ENCODE results near the gene C5orf63. TPM values are rescaled to one million over a fixed set of nuclear protein-coding genes. Genes with fewer than 3 reads are reported as not detected.

Gene C5orf63
- total and polyA plus RNA-seq, 2 donors: 6.1 to 6.9 TPM

DNA sequence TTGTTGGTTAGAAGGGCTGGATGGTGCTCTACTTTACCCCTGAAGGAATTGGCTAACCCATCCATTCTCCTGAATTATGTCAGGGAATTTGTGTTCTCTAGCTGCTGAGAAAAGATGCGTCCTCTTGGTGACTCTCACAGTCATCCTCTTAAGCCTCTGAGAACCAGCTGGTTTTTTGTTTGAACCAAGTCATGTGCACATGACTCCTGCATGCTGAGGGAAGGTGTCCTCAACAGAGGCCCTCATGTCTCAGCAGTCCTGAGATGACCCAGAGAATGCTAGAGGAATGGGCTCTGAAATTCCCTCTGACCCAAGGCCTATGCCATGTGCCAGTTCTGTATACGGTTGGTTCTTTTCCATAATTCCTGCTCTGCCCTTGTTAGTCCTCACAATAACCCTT, 10.4 kb upstream of the C5orf63 start:
- Histone ChIP-seq H3K4me1 (ENCODE audit: control insufficient read depth in 2 of 2, insufficient read depth in 2 of 2, low read length in 2 of 2) (peaks cover 5 to 8% of the 10 kb centered on the region in 2 donors), H3K27me3 (ENCODE audit: control insufficient read depth in 2 of 2, insufficient read depth in 1 of 2, low read length in 1 of 2) (no peaks in the 10 kb centered on the region), H3K9me3 (ENCODE audit: control insufficient read depth in 2 of 2, insufficient read depth in 1 of 2, low read length in 1 of 2) (no peaks in the 10 kb centered on the region), H3K4me3 (ENCODE audit: low read length in 2 of 2) (no peak overlapping the region), H3K27ac (ENCODE audit: low read depth in 1 of 2, low read length in 1 of 2) (no peak overlapping the region), H3K36me3 (ENCODE audit: control insufficient read depth in 2 of 2, insufficient read depth in 2 of 2, low read length in 1 of 2) (no peaks in the 10 kb centered on the region)
- 97% methylated on average over 2 of the region's 2 CpGs for WGBS
- DNase-seq (ENCODE audit: low read depth in 6 of 9, low spot score in 9 of 9): no peak

DNA sequence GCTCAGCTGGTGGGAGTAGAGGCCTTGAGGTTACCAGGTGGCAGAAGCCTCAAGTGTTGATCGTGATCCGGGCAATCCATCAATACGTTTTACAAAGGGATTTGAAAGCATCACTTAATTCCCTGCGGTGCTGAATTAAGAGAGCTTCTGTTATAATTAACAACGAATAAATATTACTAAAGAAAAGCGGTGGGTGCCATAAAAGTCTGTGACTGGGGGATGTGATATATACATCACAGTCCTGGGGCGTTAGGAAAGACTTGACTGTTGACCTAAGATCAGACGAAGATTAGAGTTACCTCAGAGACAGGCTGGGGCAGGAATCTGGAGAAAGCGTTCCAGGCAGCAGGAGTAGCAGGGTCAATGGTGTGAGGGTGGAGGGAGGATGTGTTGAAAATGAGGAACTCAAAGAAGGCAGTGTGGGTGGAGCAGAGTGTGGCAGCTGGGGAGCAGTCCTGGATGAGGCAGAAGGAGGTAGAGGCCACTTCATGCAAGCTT, 6.7 kb upstream of the C5orf63 start:
- Histone ChIP-seq H3K27ac (ENCODE audit: low read depth in 1 of 2, low read length in 1 of 2) (no peak overlapping the region), H3K36me3 (ENCODE audit: control insufficient read depth in 2 of 2, insufficient read depth in 2 of 2, low read length in 1 of 2) (no peaks in the 10 kb centered on the region), H3K27me3 (ENCODE audit: control insufficient read depth in 2 of 2, insufficient read depth in 1 of 2, low read length in 1 of 2) (no peaks in the 10 kb centered on the region), H3K4me1 (ENCODE audit: control insufficient read depth in 2 of 2, insufficient read depth in 2 of 2, low read length in 2 of 2) (no peaks in the 10 kb centered on the region), H3K9me3 (ENCODE audit: control insufficient read depth in 2 of 2, insufficient read depth in 1 of 2, low read length in 1 of 2) (no peaks in the 10 kb centered on the region), H3K4me3 (ENCODE audit: low read length in 2 of 2) (no peak overlapping the region)
- 73% methylated on average over 9 of the region's 9 CpGs for WGBS
- DNase-seq (ENCODE audit: low read depth in 6 of 9, low spot score in 9 of 9): no peak

DNA sequence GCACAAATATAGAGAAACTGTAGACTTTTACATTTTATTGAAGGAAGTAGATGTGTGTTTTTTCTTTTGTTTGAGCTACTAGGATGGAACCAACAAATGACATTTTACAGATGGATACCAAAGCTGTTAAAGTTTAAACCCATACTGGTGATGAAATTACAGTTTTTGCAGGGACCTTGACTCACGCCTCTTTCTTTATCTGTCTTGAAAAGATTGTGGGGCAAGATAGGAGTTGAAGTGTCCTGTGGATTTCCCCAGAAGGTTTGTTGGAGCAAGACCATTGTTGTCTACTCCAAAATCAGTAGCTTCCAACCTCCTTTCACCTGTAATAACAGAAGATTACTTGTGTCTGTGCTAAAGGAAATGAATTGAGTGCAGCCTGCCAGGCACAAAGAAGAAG, 4.1 kb upstream of the C5orf63 start:
- WGBS: 91% methylated on average over 1 of the region's 1 CpG
- Histone ChIP-seq H3K27me3 (ENCODE audit: control insufficient read depth in 2 of 2, insufficient read depth in 1 of 2, low read length in 1 of 2) (no peaks in the 10 kb centered on the region), H3K36me3 (ENCODE audit: control insufficient read depth in 2 of 2, insufficient read depth in 2 of 2, low read length in 1 of 2) (no peaks in the 10 kb centered on the region), H3K4me3 (ENCODE audit: low read length in 2 of 2) (no peak overlapping the region), H3K9me3 (ENCODE audit: control insufficient read depth in 2 of 2, insufficient read depth in 1 of 2, low read length in 1 of 2) (no peaks in the 10 kb centered on the region), H3K4me1 (ENCODE audit: control insufficient read depth in 2 of 2, insufficient read depth in 2 of 2, low read length in 2 of 2) (peaks cover 0 to 3% of the 10 kb centered on the region in 2 donors), H3K27ac (ENCODE audit: low read depth in 1 of 2, low read length in 1 of 2) (no peak overlapping the region)
- no peak for DNase-seq (ENCODE audit: low read depth in 6 of 9, low spot score in 9 of 9)

DNA sequence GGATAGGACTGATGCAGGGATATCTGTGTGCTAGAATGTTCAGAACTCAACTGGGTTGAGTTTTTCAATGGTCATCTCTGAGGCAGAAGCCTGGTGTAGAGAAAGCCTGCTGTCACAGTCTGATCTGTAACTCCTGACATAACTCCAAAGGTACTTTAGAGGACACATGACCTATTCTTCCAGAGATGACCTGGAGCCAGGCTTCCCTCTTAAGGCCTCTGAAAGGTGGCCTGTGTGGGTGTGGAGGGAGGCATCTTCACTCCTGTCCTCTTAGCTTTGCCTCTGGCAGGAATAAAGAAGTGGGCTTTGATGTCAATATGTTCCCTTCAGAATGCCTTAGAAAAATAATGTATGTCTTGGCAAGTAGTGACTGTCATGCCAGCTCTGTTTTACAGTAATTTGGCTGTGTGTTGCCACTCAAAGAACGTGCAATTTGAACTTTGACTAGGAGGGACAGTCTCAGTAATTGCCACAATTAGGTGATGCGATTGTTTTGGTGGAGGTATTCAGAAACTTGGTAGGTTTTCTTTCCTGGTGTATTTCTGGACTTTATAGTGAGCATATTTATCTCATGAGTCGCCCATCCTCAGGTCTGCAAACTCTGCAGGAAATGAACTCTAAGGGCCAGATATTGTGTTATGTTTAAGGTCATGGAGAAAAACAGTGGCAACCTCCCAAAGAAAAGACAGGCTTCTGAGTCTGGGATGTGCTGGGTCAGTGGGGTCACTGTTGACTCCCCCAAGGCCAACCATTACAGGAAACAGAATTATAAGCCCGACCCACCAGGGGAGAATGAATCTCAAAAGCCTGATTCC, 3.2 kb upstream of the C5orf63 start:
- no peaks in the 10 kb centered on the region for H3K27me3 ChIP-seq (ENCODE audit: control insufficient read depth in 2 of 2, insufficient read depth in 1 of 2, low read length in 1 of 2)
- H3K4me1 ChIP-seq (ENCODE audit: control insufficient read depth in 2 of 2, insufficient read depth in 2 of 2, low read length in 2 of 2): peaks cover 0 to 3% of the 10 kb centered on the region in 2 donors
- no peak for DNase-seq (ENCODE audit: low read depth in 6 of 9, low spot score in 9 of 9)
- WGBS: 98% methylated on average over 4 of the region's 4 CpGs
- H3K4me3 ChIP-seq (ENCODE audit: low read length in 2 of 2): no peak overlapping the region
- no peaks in the 10 kb centered on the region for H3K9me3 ChIP-seq (ENCODE audit: control insufficient read depth in 2 of 2, insufficient read depth in 1 of 2, low read length in 1 of 2)
- no peak overlapping the region for H3K27ac ChIP-seq (ENCODE audit: low read depth in 1 of 2, low read length in 1 of 2)
- no peaks in the 10 kb centered on the region for H3K36me3 ChIP-seq (ENCODE audit: control insufficient read depth in 2 of 2, insufficient read depth in 2 of 2, low read length in 1 of 2)

DNA sequence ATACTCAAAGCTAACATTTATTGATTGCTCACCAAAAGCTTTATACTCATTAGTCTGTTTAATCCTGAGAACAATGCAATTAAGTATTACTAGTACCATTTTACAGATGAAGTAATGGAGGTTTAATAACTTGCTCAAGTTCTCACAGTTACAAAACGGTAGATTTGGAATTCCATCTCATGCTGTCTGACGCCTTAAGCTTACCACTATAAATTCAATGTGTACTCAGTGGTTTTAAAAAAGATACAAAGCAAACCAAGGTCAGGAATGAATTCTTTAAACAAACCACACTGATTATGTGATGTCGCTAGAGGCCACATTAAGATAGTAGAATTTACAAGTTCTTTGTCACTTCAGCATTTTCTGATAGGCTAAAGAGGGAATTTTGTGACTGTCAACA, 1.2 kb upstream of the C5orf63 start:
- no peak for DNase-seq (ENCODE audit: low read depth in 6 of 9, low spot score in 9 of 9)

DNA sequence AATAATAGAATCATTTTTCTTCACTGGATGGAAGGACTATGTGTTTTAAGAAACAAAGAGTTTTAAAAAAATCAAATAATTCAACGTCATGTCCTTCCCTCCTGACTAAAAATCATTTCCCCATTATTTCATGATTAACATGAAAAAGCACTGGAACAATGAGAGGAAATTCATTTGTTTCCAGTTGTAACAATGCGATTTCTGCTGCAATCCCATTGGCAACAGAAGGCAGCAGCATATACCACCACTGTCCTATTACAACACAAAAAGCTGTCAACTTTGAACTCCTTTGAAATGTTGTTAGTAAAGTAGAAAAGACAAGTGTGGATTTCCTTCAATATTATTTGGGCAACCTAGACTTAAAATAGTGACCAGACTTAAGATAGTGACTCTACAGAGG, 3.1 kb downstream of the C5orf63 start:
- no peaks in the 10 kb centered on the region for H3K27me3 ChIP-seq (ENCODE audit: control insufficient read depth in 2 of 2, insufficient read depth in 1 of 2, low read length in 1 of 2)
- H3K4me1 ChIP-seq (ENCODE audit: control insufficient read depth in 2 of 2, insufficient read depth in 2 of 2, low read length in 2 of 2): peaks cover 0 to 3% of the 10 kb centered on the region in 2 donors
- no peaks in the 10 kb centered on the region for H3K36me3 ChIP-seq (ENCODE audit: control insufficient read depth in 2 of 2, insufficient read depth in 2 of 2, low read length in 1 of 2)
- no peak for DNase-seq (ENCODE audit: low read depth in 6 of 9, low spot score in 9 of 9)
- no peak overlapping the region for H3K4me3 ChIP-seq (ENCODE audit: low read length in 2 of 2)
- H3K27ac ChIP-seq (ENCODE audit: low read depth in 1 of 2, low read length in 1 of 2): no peak overlapping the region
- H3K9me3 ChIP-seq (ENCODE audit: control insufficient read depth in 2 of 2, insufficient read depth in 1 of 2, low read length in 1 of 2): no peaks in the 10 kb centered on the region
- 97% methylated on average over 2 of the region's 2 CpGs for WGBS

More for the DNA sequence above, 1.2 kb upstream of the C5orf63 start:
- Histone ChIP-seq H3K36me3 (ENCODE audit: control insufficient read depth in 2 of 2, insufficient read depth in 2 of 2, low read length in 1 of 2) (no peaks in the 10 kb centered on the region), H3K27me3 (ENCODE audit: control insufficient read depth in 2 of 2, insufficient read depth in 1 of 2, low read length in 1 of 2) (no peaks in the 10 kb centered on the region), H3K27ac (ENCODE audit: low read depth in 1 of 2, low read length in 1 of 2) (no peak overlapping the region), H3K4me3 (ENCODE audit: low read length in 2 of 2) (no peak overlapping the region), H3K9me3 (ENCODE audit: control insufficient read depth in 2 of 2, insufficient read depth in 1 of 2, low read length in 1 of 2) (no peaks in the 10 kb centered on the region), H3K4me1 (ENCODE audit: control insufficient read depth in 2 of 2, insufficient read depth in 2 of 2, low read length in 2 of 2) (peaks cover 0 to 3% of the 10 kb centered on the region in 2 donors)
- WGBS: 98% methylated on average over 3 of the region's 3 CpGs

DNA sequence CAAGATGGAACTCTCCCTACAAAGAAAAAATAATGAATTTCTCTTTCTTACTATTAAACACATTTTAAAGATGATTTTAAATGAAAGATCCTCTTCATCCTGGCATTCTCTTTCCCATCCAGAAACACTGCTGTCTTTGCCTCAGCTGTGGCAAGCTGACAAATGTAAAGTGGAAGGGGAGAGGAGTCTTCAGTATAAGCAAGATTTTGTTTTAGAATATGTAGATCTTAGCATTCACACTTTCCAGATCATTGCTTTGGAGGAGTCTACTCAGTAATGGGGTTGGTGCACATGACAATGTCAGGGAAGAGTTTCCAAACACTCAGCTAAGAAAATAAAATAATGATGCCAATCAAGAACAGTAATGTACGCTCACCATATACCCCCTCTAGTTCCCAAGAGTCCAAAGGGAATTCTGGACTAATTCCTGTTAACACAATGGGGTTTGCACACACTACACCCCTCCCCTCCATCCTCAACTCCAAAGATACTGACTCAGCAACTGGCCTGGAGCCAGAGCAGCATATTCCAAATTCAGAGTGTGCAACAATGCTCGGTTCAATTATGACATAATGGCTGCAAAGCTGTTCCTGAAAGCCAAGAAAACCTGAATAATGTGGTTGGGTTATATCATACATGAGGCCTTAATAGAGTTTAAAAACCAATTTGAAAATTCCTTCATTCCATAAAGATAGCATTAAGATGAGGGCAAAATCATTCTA, 4.6 kb downstream of the C5orf63 start:
- Histone ChIP-seq H3K27ac (ENCODE audit: low read depth in 1 of 2, low read length in 1 of 2) (no peak overlapping the region), H3K4me3 (ENCODE audit: low read length in 2 of 2) (no peak overlapping the region), H3K36me3 (ENCODE audit: control insufficient read depth in 2 of 2, insufficient read depth in 2 of 2, low read length in 1 of 2) (no peaks in the 10 kb centered on the region), H3K9me3 (ENCODE audit: control insufficient read depth in 2 of 2, insufficient read depth in 1 of 2, low read length in 1 of 2) (no peaks in the 10 kb centered on the region), H3K4me1 (ENCODE audit: control insufficient read depth in 2 of 2, insufficient read depth in 2 of 2, low read length in 2 of 2) (peaks cover 0 to 2% of the 10 kb centered on the region in 2 donors), H3K27me3 (ENCODE audit: control insufficient read depth in 2 of 2, insufficient read depth in 1 of 2, low read length in 1 of 2) (no peaks in the 10 kb centered on the region)
- WGBS: 89% methylated on average over 2 of the region's 2 CpGs
- no peak for DNase-seq (ENCODE audit: low read depth in 6 of 9, low spot score in 9 of 9)

DNA sequence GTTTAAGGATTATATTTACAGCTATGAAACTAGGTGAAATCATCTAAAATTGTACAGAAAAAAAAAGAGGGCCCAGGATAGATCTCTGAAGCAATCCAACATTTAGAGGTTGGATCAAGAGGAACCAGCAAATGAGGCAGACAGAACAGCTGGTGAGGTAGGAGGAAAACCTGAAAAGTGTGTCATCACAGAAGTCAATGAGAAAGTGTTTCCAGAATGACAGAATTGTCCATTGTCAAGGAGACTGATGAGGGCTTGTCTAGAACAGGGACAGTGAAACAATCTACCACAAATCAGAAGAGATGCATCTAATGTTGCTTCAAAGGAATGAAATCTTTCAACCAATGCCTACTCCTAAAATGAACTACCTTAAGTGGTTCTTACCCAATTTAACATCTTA, 6.6 kb downstream of the C5orf63 start:
- Histone ChIP-seq H3K4me3 (ENCODE audit: low read length in 2 of 2) (no peak overlapping the region), H3K27me3 (ENCODE audit: control insufficient read depth in 2 of 2, insufficient read depth in 1 of 2, low read length in 1 of 2) (no peaks in the 10 kb centered on the region), H3K36me3 (ENCODE audit: control insufficient read depth in 2 of 2, insufficient read depth in 2 of 2, low read length in 1 of 2) (no peaks in the 10 kb centered on the region), H3K27ac (ENCODE audit: low read depth in 1 of 2, low read length in 1 of 2) (no peak overlapping the region), H3K4me1 (ENCODE audit: control insufficient read depth in 2 of 2, insufficient read depth in 2 of 2, low read length in 2 of 2) (no peaks in the 10 kb centered on the region), H3K9me3 (ENCODE audit: control insufficient read depth in 2 of 2, insufficient read depth in 1 of 2, low read length in 1 of 2) (no peaks in the 10 kb centered on the region)
- no peak for DNase-seq (ENCODE audit: low read depth in 6 of 9, low spot score in 9 of 9)

DNA sequence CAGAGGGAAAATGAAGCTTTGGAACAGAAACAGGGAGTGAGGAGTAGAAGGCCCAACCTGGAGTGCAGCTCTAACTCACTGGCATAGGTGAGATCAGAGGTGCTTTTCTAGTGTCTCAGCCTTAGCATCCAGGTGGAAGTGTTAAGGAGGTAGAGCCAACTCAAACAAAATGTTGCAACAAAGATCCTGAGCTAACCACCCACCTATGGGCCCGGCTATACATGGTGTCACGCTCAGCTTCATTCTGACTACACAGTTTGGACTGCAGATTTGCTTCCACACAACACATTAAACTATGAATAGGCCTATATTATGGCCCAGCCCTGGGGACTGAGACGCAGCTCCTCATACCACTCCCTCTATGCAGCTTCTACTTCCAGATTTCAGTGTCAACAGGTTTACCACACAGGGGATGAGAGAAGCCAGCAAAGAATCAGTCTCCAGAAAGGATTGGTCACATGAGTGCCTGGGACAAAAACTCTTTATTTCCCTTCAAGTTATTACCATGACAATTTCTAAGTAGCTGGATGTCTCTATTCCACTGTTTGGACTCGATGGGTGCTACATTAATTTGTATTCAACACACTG, 9.0 kb downstream of the C5orf63 start:
- no peak overlapping the region for H3K27ac ChIP-seq (ENCODE audit: low read depth in 1 of 2, low read length in 1 of 2)
- no peak overlapping the region for H3K4me3 ChIP-seq (ENCODE audit: low read length in 2 of 2)
- H3K27me3 ChIP-seq (ENCODE audit: control insufficient read depth in 2 of 2, insufficient read depth in 1 of 2, low read length in 1 of 2): no peaks in the 10 kb centered on the region
- H3K9me3 ChIP-seq (ENCODE audit: control insufficient read depth in 2 of 2, insufficient read depth in 1 of 2, low read length in 1 of 2): no peaks in the 10 kb centered on the region
- H3K36me3 ChIP-seq (ENCODE audit: control insufficient read depth in 2 of 2, insufficient read depth in 2 of 2, low read length in 1 of 2): no peaks in the 10 kb centered on the region
- WGBS: 97% methylated on average over 4 of the region's 4 CpGs
- no peaks in the 10 kb centered on the region for H3K4me1 ChIP-seq (ENCODE audit: control insufficient read depth in 2 of 2, insufficient read depth in 2 of 2, low read length in 2 of 2)
- no peak for DNase-seq (ENCODE audit: low read depth in 6 of 9, low spot score in 9 of 9)

Measured in thymus (tissue), 11 donors.